ENCODE measurements around the gene RBM10. TPM values are rescaled to one million over a fixed set of nuclear protein-coding genes. Genes with fewer than 3 reads are reported as not detected.

Gene RBM10
- total and polyA plus RNA-seq, 5 donors = 22.6 to 33.8 (median 27.0) TPM

DNA sequence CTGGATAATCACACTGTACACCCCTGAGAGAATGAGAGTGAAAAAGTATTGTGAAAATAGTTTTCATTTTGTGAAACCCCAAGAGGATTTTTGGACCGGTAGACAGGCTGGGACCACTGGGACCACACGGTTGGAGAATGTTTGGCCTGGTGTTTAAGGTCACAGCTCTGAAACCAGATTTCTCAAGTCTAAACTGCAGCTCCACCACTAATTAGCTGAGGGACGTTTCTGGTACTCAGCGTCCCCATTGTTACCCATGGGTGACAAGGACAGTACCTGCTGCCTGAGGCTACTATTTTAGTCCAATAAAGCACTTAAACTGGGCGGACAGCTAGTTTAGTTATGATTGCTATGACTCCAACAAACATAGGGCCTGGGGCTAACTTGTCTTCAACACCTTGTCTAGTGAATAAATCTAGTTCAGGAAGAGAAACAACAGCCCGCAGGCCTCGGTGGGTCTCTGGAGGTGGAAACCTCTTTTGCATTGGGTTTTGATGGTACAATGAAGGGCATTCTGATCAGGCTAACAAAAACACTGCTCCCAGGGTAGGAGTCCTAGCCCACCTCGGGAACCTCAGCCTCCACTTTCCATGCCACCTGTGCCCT, 87.3 kb downstream of the RBM10 start:
- WGBS = 64% methylated on average over 8 of the region's 8 CpGs
- DNase-seq (no peak), ATAC-seq (no peak)
- intact Hi-C loops (cut with DNase I) = no loop called here
- Histone ChIP-seq H3K27ac (ENCODE audit: low read length) (peak overlapping the region; percentile 100), H3K4me1 (ENCODE audit: control insufficient read depth, insufficient read depth, low read length) (peaks cover 2% of the 10 kb centered on the region), H3K4me3 (ENCODE audit: low read length) (peak overlapping the region; percentile 84), H3K9me3 (ENCODE audit: control insufficient read depth, low read length) (no peaks in the 10 kb centered on the region), H3K27me3 (ENCODE audit: control insufficient read depth, insufficient read depth) (no peaks in the 10 kb centered on the region)

DNA sequence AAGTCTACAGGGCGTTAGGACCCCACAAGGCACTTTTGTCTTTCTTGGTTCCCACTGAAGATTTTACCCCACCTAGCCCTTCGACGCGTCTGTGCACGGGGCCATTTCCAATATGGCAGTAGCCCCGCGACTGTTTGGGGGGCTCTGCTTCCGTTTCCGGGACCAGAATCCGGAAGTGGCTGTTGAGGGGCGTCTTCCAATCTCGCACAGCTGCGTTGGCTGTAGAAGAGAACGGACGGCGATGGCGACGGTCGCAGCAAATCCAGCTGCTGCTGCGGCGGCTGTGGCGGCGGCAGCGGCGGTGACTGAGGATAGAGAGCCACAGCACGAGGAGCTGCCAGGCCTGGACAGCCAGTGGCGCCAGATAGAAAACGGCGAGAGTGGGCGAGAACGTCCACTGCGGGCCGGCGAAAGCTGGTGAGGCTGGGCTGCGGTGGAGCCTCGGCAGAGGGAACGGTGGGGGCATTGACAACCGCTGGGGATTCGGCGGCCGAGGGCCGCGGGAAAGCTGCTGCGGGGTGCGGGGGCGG, 87.8 kb downstream of the RBM10 start, which contains the start of gene USP11:
Gene USP11 (plus strand): TSS at position 207 of the 530 bp plus-strand sequence. CDS start 35 bp downstream, at position 242.
- WGBS = under 1% methylated on average over 46 of the region's 46 CpGs
- peak; percentile 56 to 77 (median 76) for DNase-seq

DNA sequence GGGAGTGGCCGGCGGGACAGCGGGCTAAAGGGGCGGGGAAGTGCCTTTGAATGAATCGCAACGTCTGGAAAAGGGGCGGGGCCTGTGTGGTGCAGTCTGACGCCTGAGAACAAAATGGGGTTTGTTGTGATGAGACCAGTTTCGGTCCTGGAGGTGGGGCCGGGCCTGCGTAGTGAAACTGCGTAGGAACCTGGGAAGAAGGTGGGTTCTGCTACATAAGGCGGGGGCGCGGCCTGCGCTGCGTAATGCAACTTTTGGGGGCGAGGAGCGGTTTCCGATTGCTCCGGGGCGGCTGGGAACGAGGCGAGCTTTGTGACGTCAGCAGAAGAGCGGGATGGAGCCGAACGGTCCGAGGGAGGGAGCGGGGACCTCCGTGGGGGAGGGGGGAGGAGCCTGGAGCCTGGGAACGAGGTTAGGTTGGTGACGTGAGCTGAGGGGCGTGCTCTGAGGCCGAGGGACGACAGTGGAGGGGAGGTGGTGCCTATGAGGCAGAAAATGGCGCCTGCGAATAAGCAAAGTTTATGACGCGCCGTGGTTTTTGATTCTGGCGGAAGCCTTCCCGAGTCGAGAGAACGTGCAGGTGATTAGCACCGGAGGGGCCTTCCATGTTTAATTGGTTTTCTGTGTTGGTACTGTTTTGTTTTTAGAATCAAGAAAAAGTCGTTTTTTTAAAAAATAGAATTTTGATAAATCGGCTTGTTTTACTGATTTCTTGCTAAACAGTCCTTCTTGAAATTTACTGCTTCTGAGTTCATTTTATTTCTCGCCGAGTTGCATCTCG, 88.5 kb downstream of the RBM10 start:
- Histone ChIP-seq H3K27me3 (ENCODE audit: control insufficient read depth, insufficient read depth) (no peaks in the 10 kb centered on the region), H3K27ac (ENCODE audit: low read length) (peak overlapping the region; percentile 100), H3K4me3 (ENCODE audit: low read length) (peak overlapping the region; percentile 84), H3K4me1 (ENCODE audit: control insufficient read depth, insufficient read depth, low read length) (peaks cover 2% of the 10 kb centered on the region), H3K9me3 (ENCODE audit: control insufficient read depth, low read length) (no peaks in the 10 kb centered on the region)
- peak; percentile 94 to 98 (median 97) for DNase-seq
- peak; percentile 94 to 97 for ATAC-seq
- intact Hi-C loops (cut with DNase I) = no loop called here
- WGBS = under 1% methylated on average over 48 of the region's 51 CpGs

More for the DNA sequence above, 87.8 kb downstream of the RBM10 start, which contains the start of gene USP11:
- H3K27me3 ChIP-seq (ENCODE audit: control insufficient read depth, insufficient read depth) = no peaks in the 10 kb centered on the region
- peak within 1 kb of the TSS; percentile 84 for H3K4me3 ChIP-seq (ENCODE audit: low read length)
- peak within 1 kb of the TSS; percentile 100 for H3K27ac ChIP-seq (ENCODE audit: low read length)
- peak; percentile 40 to 52 for ATAC-seq
- peaks cover 2% of the 10 kb centered on the region for H3K4me1 ChIP-seq (ENCODE audit: control insufficient read depth, insufficient read depth, low read length)
- no peaks in the 10 kb centered on the region for H3K9me3 ChIP-seq (ENCODE audit: control insufficient read depth, low read length)
- intact Hi-C loops (cut with DNase I) = no loop called here

- DNase-seq (no peak), ATAC-seq (no peak)
- H3K4me1 ChIP-seq (ENCODE audit: control insufficient read depth, insufficient read depth, low read length) = peaks cover 2% of the 10 kb centered on the region
- peak overlapping the region; percentile 84 for H3K4me3 ChIP-seq (ENCODE audit: low read length)
- intact Hi-C loops (cut with DNase I) = no loop called here
- no peak overlapping the region for H3K27ac ChIP-seq (ENCODE audit: low read length)
- no peaks in the 10 kb centered on the region for H3K27me3 ChIP-seq (ENCODE audit: control insufficient read depth, insufficient read depth)
- WGBS = 50% methylated on average over 3 of the region's 3 CpGs
- no peaks in the 10 kb centered on the region for H3K9me3 ChIP-seq (ENCODE audit: control insufficient read depth, low read length)
These were observed 89.6 kb downstream of the RBM10 start for GRCh38 chrX:47234583-47234982.

GRCh38 chrX:47235691-47236103, 90.7 kb downstream of the RBM10 start:
- ATAC-seq = no peak
- H3K27me3 ChIP-seq (ENCODE audit: control insufficient read depth, insufficient read depth) = no peaks in the 10 kb centered on the region
- 63% methylated on average over 4 of the region's 4 CpGs for WGBS
- intact Hi-C loops (cut with DNase I) = no loop called here
- peak overlapping the region; percentile 7 for H3K27ac ChIP-seq (ENCODE audit: low read length)
- H3K9me3 ChIP-seq (ENCODE audit: control insufficient read depth, low read length) = no peaks in the 10 kb centered on the region
- peaks cover 2% of the 10 kb centered on the region for H3K4me1 ChIP-seq (ENCODE audit: control insufficient read depth, insufficient read depth, low read length)
- H3K4me3 ChIP-seq (ENCODE audit: low read length) = no peak overlapping the region
- DNase-seq = no peak

Other genes with a start within 250 kb of the RBM10 start
- gene JADE3, start 232.8 kb upstream of the RBM10 start, total RNA-seq = 1 to 10 TPM; 5.7 to 6.7 (median 6.4) TPM
- 2.5 TPM for gene JADE3, start 232.8 kb upstream of the RBM10 start, polyA plus RNA-seq
- gene RGN, start 66.8 kb upstream of the RBM10 start, total RNA-seq = 10 to 100 TPM; 17.0 to 25.1 (median 23.2) TPM
- 13.4 TPM for gene RGN, start 66.8 kb upstream of the RBM10 start, polyA plus RNA-seq
- gene NDUFB11, start 519 bp upstream of the RBM10 start, total RNA-seq = 100 to 1,000 TPM; 127 to 152 (median 139) TPM
- gene NDUFB11, start 519 bp upstream of the RBM10 start, polyA plus RNA-seq = 235 TPM
- 100 to 1,000 TPM; 109 to 130 (median 114) TPM for gene UBA1, start 48.6 kb downstream of the RBM10 start, total RNA-seq
- 79.5 TPM for gene UBA1, start 48.6 kb downstream of the RBM10 start, polyA plus RNA-seq
- gene CDK16, start 73.5 kb downstream of the RBM10 start, total RNA-seq = 100 to 1,000 TPM; 108 to 164 (median 120) TPM
- gene CDK16, start 73.5 kb downstream of the RBM10 start, polyA plus RNA-seq = 104 TPM
- 10 to 100 TPM; 59.6 to 70.4 (median 60.9) TPM for gene USP11, start 87.8 kb downstream of the RBM10 start, total RNA-seq
- gene USP11, start 87.8 kb downstream of the RBM10 start, polyA plus RNA-seq = 28.3 TPM
- under 1 TPM in 2 of 4 donors, not detected in 2; 0.09 to 0.29 TPM for gene ZNF157, start 225.4 kb downstream of the RBM10 start, total RNA-seq
- gene ZNF157, start 225.4 kb downstream of the RBM10 start, polyA plus RNA-seq = 0.09 TPM

All from right cardiac atrium (tissue), 5 donors.